HFFc6 (cell line): ENCODE results near the gene NR2E1. TPM values are rescaled to one million over a fixed set of nuclear protein-coding genes. Genes with fewer than 3 reads are reported as not detected.

Source experiments
- DNase-seq: peaks from one replicate; pipeline ENCODE4 v3.0.0-alpha.2; 2018
- H3K27ac Mint-ChIP-seq: 2 replicates; pipeline ENCODE4 v1.8.0; 2020; ENCODE audit warnings: mild to moderate bottlenecking, mixed read lengths
- H3K27me3 Mint-ChIP-seq: 2 replicates; pipeline ENCODE4 v1.8.0; 2021; ENCODE audit warnings: mild to moderate bottlenecking, moderate library complexity, mixed read lengths; ENCODE audit not compliant: insufficient read depth
- H3K36me3 Mint-ChIP-seq: 2 replicates; pipeline ENCODE4 v1.8.0; 2021; ENCODE audit warnings: low read depth, mixed read lengths
- H3K4me1 Mint-ChIP-seq: 2 replicates; pipeline ENCODE4 v1.8.0; 2020; ENCODE audit warnings: low read depth, mixed read lengths
- H3K4me3 Mint-ChIP-seq: 2 replicates; pipeline ENCODE4 v1.8.0; 2020; ENCODE audit warnings: mild to moderate bottlenecking, moderate library complexity, mixed read lengths
- H3K9me3 Mint-ChIP-seq: 2 replicates; pipeline ENCODE4 v1.8.0; 2020; ENCODE audit warnings: mild to moderate bottlenecking, mixed read lengths
- total RNA-seq, 6 experiments: library from RNA; stranded (reverse); fragmentation: NEBNext Ultra II Directional; extraction: Animal tissue kit (Norgen Biotek cat#: 25700); gene quantifications; 2 replicates in 1 of 6; 3 replicates in 5 of 6; pipeline ENCODE4 v1.2.3, GENCODE V29; 2021
- TF ChIP-seq, protein P1 (sequence below): fragments of 200-600 bp; sonication (generic); IDR thresholded peaks from 2 replicates; pipeline ENCODE4 v1.5.0; 2021; ENCODE audit warnings: antibody characterized with exemption, mild to moderate bottlenecking

The NR2E1 gene
- total RNA-seq, 6 experiments from 2014 or later: not detected

GRCh38 chr6:108166664-108167448, 1.0 kb downstream of the NR2E1 start:
- no peaks in the 10 kb centered on the region for H3K36me3 Mint-ChIP-seq
- peaks cover 20% of the 10 kb centered on the region for H3K4me1 Mint-ChIP-seq
- no peaks in the 10 kb centered on the region for H3K9me3 Mint-ChIP-seq
- H3K27me3 Mint-ChIP-seq: peaks cover 86% of the 10 kb centered on the region
- peak overlapping the region; percentile 6; the same call in 1 of the 2 replicates for H3K4me3 Mint-ChIP-seq
- TF ChIP-seq, protein P1, sequence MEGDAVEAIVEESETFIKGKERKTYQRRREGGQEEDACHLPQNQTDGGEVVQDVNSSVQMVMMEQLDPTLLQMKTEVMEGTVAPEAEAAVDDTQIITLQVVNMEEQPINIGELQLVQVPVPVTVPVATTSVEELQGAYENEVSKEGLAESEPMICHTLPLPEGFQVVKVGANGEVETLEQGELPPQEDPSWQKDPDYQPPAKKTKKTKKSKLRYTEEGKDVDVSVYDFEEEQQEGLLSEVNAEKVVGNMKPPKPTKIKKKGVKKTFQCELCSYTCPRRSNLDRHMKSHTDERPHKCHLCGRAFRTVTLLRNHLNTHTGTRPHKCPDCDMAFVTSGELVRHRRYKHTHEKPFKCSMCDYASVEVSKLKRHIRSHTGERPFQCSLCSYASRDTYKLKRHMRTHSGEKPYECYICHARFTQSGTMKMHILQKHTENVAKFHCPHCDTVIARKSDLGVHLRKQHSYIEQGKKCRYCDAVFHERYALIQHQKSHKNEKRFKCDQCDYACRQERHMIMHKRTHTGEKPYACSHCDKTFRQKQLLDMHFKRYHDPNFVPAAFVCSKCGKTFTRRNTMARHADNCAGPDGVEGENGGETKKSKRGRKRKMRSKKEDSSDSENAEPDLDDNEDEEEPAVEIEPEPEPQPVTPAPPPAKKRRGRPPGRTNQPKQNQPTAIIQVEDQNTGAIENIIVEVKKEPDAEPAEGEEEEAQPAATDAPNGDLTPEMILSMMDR: no peak
- no peak for DNase-seq
- H3K27ac Mint-ChIP-seq: no peak overlapping the region

DNA sequence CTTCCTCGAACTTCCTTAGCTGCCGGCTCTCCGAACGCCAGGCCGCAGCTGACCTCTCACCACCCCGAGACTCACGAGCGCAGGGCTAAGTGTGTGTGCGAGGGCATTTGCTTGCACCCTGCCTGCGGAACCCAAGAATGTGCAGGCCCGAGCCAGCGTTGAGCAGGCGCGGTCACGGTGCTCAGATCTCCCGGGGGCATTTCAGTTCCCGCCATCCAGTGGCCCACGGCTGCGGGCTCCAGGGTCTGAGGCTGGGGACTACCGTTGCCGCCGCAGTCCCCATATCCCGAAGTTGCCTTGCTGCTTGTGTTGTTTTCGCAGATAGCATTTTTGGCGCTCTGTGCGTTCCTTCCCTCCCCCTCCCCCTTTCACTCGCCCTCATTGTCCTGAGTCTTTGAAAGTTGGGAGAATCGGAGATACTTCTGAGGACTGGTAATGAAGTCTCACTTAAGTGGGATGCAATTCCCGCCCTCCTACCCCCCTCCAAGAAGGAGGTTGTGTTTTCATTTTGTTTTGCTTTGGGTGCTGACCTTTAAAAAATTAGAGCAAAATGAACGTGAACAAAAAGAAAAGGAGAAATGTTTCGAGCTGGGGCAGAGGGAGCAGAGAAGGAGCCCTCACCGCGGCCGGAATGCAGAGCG, 1.7 kb downstream of the NR2E1 start:
- peak overlapping the region; percentile 6; the same call in 1 of the 2 replicates for H3K4me3 Mint-ChIP-seq
- H3K36me3 Mint-ChIP-seq: no peaks in the 10 kb centered on the region
- TF ChIP-seq, protein P1: no peak
- H3K27me3 Mint-ChIP-seq: peaks cover 86% of the 10 kb centered on the region
- peaks cover 20% of the 10 kb centered on the region for H3K4me1 Mint-ChIP-seq
- no peak for DNase-seq
- H3K27ac Mint-ChIP-seq: no peak overlapping the region
- H3K9me3 Mint-ChIP-seq: no peaks in the 10 kb centered on the region

GRCh38 chr6:108168090-108168463, 2.3 kb downstream of the NR2E1 start:
- H3K36me3 Mint-ChIP-seq: no peaks in the 10 kb centered on the region
- peaks cover 86% of the 10 kb centered on the region for H3K27me3 Mint-ChIP-seq
- no peak for DNase-seq
- H3K9me3 Mint-ChIP-seq: no peaks in the 10 kb centered on the region
- H3K27ac Mint-ChIP-seq: no peak overlapping the region
- peaks cover 20% of the 10 kb centered on the region for H3K4me1 Mint-ChIP-seq
- TF ChIP-seq, protein P1: no peak
- H3K4me3 Mint-ChIP-seq: no peak overlapping the region

DNA sequence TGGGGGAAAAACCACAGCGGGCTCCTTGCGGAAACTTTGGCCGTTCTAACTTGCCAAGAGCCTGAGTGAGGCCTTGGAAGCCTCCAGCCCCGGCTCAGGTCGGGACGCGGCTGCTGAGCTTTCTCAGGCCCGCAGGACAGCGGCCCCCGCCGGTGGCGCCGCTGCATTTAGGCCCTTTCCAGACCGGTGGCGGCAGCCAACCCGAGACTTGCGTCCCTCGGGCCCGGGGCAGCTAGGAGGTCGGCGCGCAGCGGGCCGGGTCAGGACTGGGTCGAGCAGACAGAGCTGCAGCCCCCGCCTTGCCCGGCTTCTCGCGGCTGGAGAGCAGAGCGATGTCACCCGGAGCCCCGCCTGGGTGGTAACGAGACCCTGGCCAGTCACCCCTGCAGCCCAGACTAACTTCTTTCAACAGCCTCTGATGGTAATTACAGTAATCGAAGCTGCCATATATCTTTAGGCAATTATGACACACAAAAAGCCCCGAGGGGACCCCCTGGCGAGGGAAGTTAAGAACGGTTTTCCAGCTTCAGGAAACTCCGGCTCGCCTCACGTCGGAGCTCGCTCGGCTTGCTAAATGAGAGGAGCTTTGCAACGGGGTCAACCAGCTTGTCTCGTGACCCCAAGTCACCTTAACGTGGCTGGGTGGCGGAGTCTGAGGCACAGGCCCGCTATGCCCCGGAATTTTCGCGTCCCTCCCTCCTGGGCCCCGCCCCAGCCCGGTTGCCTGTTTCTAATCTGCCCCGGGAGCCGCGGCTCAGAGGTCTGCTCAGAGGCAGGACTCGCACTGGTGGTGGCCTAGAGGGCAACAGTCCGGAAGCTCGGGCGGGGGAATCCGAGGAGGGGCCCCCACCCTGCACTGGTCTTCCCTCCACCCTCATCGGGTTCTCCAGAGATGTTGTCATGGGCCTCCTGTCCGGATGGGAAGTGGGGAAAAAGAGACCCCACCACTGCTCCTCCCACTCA, 3.0 kb downstream of the NR2E1 start:
- Mint-ChIP-seq H3K4me3 (no peak overlapping the region), H3K27me3 (peaks cover 83% of the 10 kb centered on the region), H3K36me3 (no peaks in the 10 kb centered on the region), H3K27ac (no peak overlapping the region), H3K9me3 (no peaks in the 10 kb centered on the region), H3K4me1 (peaks cover 20% of the 10 kb centered on the region)
- TF ChIP-seq, protein P1: peak; percentile 32; the same call in 1 of the 2 replicates
- DNase-seq: no peak
